GM19239 (cell line): ENCODE data around the gene CORO2A.

ENCODE experiments used
- DNase-seq: peaks from one replicate; pipeline ENCODE4 v3.0.0; 2011; ENCODE audit warnings: low spot score; ENCODE audit not compliant: insufficient read length
- FAIRE-seq: peaks from 2 replicates; lab custom pipeline; 2011; peaks lifted over from hg19 to GRCh38; lab: Jason Lieb, UNC

The CORO2A gene

DNA sequence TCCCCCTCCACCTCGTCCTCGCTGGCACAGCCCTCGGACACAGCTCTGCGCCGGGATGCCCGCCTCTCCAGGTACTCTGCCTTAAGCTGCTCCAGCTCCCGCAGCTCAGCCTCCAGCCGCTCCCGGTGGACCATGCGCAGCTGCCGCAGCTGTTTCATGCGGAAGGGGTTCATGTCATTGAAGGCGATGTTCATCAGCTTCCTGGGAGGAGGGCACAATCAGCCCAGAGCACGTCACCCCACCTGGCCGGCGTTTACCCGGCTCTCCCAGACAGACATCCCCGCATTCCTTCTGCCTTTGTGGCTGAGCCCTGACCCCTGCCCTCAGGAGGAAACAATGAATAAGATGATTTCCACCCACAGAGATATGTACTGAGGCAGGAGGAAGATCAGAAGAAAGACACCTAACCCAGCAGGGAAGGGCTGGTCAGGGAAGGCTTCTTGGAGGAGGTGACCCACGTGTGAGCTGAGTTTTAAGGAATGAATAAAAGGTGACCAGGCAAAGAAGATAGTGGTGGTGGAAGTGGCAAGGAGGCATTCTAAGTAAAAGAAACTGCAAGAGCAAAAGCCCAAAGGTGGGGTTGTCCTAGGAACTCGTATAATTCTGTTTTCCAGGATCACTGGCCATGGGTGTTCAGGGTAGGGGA lies 7.1 kb upstream of the CORO2A start:
- no peak for FAIRE-seq

DNA sequence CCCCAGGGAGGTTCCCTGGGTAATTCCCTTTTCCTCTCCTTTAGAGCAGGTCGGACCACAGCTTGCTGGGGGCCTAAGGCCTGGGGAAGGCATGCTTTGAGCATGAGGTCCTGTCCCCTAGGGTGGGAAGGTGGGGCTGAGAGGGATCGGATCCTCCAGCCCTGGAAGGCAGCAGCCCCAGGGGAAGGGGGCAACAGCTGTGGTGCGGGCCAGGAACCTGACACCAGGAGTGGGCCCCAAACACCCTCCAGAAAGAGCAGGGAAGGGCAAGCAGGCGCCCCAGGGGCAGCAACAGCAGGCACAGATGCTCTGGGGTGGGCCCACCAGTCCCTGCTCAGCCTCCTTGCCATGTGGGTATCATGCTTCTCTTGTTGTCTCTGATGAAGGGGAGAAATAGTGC lies 3.2 kb upstream of the CORO2A start:
- DNase-seq, result no peak

More for the DNA sequence above, 7.1 kb upstream of the CORO2A start:
- no peak for DNase-seq

DNA sequence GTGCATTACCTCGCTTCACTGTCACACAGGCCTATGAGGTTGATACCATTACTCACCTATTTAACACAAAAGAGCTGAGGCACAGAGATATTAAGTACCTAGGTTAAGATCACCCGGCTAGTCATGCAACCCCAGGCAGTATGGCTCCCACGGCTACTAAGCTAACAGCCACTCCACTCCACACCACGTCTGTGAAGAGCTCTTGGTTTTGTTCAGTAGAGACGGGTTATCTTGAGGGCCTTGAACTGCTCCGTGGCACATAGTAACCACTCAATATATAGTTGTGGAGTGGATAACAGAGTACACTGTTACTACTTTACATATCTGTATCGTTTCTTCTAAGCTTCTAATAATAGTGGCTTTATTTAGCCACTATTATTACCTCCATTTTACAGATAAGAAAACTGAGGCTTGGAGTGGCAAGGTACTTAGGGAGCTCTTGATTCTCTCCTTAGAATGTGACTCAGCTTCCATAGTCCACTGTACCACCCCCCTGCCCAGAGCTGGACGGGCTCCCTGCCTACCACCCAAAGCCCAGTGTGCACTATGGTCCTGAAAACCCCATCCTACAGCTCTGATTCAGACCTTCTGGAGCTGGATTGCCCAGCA lies 1.0 kb upstream of the CORO2A start:
- no peak for FAIRE-seq
- DNase-seq, result no peak

More for the DNA sequence above, 3.2 kb upstream of the CORO2A start:
- FAIRE-seq, result no peak

DNA sequence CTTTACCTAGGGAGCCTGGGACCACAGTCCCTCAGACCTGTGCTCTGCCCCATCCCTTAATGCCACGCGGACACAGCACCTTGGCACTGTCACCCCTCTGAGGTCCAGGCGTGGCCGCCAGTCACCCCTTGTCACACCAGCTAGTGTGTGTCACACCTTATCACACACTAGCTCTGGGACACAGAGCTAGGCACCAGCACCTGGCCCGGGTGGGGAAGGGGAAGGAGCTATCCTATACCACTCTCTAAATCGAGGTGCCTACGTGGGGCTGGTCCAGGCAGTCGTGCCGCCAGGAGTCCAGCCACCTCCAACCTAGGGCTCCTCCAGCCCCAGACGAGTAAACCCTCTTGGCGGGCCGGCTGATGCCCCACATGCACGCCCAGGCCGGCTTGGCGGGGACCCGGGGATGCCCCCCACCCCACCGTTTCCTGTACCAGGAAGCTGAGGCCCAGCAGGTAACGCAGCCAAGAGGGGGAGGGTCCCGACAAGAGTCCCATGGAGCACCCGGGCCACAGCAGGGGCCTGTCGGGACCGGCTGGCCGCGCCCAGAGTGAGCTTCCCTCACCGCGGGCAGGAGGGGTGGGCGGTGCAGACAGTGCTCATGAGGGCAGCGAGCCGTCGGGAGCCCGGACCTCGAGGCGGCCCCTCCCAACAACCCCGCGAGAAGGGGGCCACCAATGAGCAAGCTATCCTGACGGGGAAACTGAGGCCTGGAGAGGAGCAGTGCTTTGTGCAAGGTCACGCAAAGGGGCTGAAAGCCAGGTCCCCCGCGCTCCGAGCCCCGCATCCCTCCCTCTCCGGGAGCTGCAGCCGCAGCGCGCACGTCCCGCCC lies 550 bp downstream of the CORO2A start:
- FAIRE-seq (no peak), DNase-seq (no peak)

DNA sequence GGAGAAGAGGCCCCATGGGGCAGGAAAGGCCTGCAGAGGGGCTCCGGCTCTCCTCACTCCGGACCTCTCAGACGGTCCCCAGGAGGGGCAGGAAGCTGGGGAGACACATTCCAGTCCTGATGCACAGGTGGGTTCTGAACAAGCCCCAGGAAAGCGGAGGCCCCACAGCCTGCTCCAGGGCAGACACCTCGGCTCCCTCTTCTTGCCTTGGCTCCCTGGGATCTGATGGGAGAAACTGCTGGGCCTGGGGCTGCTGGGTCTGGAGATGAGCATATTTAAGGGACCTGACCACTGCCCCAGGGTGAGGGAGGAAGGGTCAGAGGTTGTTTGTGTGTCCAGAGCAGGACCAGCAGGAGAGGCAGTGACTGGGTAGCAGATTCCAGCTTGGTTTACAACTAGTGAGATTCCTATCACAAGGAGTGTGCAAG lies 1.2 kb downstream of the CORO2A start:
- FAIRE-seq (no peak), DNase-seq (no peak)

DNA sequence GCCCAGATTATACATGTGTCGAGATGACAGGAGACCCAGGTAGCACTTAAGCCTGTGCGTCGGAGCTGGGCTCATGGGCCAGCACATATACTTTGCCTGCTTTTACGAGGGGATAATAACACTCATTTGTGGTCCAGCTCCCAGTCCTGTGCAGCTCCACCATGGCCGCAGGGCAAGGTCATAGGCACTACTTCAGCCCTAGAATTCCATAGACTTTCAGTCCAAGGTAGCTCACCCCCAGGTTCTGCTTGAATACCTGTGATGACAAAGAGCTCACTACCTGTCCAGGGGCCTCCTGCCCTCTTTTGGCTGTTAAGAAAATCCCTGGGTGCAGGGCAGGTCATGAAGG lies 1.7 kb downstream of the CORO2A start:
- FAIRE-seq (no peak), DNase-seq (no peak)

DNA sequence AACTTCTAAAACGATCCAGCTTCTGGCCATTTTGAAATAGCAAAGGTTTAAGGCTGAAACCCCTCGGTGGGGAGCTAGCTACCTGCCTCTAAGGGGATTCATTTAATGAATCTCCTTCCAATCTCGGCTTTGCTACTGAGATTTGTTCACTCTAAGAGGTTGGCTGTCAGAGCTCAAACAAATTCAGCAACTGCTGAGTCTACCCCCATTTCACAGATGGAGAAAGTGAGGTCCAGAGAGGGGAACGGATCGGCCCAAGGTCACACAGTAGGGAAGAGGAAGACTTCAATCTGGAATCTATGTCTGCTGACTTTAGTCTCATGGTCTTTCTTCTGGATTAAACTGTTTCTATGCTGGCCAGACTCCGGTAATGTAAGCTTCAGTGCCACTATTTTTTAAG lies 3.0 kb downstream of the CORO2A start:
- no peak for FAIRE-seq
- DNase-seq, result no peak

DNA sequence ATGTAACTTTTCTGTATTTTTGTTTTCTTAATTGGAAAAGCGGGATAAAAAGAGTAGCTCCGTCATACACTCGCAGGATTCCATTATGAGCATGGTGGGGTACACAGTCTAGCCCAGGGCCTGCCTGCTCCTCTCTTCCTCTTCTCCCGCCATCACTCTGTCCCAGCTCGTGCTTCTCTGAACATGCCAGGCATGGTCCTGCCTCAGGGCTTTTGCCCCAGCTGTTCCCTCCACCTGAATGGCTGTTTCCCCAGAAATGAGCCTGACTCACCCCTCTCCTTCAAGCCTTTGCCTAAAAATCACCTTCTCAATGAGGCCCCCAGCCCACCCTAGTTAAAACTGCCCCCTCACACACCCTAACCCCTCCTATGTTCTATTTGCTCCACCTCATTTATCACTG lies 4.5 kb downstream of the CORO2A start:
- FAIRE-seq (no peak), DNase-seq (no peak)

DNA sequence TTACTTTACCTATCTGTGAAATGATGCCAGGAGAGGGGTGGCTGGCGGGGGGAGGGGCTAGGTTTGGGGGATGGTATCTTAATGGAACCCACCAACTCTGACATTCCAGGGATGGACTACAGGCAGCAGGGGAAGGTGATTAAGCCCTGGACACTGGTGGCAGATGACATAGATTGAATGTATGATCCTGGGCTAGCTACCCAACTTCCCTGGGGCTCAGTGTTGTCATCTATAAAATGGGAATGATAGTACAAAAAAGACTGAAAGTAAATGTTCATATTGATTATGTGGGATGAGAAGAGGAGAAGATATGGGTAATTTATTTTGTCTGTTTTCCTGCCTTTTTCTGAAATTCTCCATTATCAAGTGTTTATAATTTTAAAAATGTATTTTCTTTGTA lies 6.2 kb downstream of the CORO2A start:
- FAIRE-seq, result no peak

DNA sequence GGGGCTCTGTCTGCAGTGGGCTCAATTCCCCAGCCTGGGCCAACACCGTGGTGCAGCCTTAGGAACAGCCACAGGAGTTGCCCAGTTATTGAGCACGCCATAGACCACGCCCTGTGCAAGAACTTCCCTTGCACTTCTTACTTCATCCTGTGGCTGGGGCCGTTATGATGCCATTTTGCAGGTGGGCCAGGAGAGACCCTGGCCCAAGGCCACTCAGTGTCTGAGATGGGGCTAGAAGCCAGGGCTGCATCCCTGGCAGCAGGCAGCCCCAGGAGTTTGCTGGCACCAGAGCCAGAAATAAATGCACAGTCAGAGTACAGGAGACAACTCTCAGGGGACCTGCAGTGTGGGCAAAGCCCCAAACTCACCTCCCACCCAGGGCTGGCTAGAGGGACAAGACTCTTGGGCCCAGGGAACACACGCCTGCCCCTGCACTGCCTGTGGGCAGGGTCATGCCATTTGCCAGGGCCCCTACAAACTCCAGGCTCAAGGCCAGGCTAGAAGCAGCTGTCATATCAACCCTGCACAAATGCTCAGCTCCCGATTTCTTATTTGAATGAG lies 6.7 kb downstream of the CORO2A start:
- DNase-seq (no peak), FAIRE-seq (no peak)

More for the DNA sequence above, 6.2 kb downstream of the CORO2A start:
- DNase-seq, result no peak

DNA sequence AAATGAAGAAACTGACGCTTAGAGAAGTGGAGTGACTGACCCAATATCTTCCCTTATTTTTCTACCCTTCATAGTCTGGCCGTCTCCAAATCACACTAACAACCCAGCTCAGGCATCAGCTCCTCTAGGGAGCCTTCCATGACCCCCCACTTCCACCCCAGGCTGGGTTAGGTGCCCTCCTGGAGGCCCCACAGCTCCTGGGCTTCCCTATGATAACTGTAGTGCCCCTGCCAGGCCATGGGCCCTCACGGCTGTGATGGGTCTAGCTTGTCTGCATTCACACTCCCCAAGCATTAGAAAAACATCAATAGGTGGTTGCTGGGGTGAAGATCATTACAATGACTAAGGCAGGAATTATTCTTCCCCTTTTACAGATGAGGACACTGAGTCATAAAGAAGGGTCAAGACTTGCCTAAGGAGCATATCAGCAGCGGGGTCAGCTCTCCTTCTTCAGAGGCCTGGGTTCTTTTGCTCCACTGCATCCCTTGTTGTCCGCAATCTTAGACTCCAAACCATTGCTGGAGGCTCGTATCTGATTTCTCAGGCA lies 7.3 kb downstream of the CORO2A start:
- FAIRE-seq, result no peak
- DNase-seq, result no peak

DNA sequence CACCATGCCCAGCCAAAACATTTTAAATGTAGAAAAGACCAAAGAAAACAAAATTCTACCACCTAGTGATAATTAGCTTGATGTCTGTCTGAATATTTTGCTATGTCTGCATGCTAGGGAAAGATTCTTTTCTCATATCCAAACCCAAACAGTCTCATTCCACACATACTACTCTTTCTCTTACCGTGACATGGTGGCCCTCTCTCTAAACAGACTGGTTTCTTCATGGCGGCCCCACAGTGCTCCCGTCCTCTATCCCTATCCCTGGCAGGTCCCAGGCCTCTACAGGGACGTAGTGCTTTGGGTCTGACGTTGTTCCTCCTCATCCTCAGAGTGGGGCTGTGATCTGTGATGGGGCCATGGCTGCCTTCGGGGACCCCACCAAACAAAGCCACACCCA lies 8.1 kb downstream of the CORO2A start:
- DNase-seq (no peak), FAIRE-seq (no peak)

DNA sequence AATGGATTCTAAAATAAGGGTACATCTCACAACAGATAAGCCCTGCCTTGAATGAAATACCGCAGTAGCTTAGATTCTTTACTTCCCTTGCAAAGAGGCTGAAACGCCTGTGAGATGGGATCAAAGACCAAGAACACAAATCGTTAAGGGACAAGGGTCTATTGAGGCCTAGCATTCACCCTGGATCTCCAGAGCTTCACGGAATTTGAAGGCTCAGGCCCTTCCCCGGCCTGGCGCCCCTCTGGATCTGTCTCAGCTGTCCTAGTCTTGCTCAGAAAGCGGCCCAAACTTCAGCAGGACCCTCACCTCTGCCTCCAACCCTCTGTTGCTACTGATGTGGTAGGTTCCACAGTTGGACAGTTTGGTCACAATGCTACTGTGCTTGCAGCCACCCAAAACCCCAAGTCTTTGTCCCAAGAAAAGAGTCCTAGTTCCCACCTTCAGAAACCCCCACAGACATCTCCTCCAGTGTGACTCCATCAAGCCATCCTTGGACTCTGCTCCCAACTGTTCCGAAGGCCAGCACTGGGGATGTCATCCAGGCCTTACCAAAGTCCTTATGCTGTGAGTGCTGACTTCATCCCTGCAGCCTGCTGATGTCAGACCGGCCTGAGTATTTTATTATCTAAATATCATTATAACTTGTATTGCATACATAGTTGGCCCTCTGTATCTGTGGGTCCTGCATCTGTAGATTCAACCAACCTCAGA lies 9.4 kb downstream of the CORO2A start:
- no peak for FAIRE-seq
- DNase-seq, result no peak

DNA sequence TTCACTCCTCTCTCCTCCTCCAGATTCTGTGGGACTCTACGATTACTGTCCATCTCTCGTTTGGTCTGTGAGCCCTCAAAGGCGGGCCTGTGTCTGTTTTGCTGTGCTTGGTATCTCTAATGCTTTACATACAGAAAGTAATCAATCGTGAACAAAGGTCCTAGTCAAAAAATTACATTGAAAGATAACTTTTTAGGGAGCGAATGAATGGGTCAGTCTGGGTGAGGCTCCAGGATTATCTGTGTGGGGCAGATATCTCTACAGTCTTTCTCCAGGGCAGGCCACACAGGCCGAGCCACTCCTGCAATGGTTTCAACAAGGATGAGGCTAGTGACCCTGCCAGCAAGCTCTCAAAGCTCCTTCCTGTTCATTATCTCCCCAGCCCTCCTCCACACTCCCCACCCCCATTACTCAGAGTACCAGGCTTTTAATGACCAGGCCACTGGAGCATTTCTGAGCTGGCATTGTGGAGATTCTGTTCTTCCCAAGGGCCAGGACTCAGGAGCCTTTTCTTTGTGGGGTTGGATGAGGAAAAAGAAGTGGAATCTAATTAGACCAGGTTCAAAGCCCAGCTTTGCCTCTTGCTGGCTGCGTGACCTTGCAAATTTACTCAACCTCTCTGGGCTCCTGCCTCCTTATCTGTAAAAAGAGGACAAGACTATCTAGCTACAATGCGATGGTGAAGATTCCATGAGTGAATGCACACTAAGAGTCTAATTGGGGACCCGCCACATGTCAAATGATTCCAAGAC lies 10.2 kb downstream of the CORO2A start:
- DNase-seq (no peak), FAIRE-seq (no peak)

DNA sequence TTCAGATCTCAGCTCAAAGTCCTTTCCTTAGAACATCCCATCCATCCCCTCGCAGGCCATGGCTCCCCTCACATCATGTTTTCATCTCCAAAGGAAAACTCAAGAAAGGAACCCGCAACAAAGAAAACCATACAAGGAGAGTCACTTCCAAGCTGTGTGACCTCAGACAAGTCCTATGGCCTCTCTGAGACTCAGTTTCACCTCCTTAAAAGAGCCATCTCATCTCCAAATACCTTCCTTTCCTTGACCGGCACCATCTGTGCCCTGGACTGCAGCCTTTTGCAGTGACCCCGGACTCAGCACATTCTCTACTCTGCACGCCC lies 10.7 kb downstream of the CORO2A start:
- DNase-seq, result no peak
- FAIRE-seq, result no peak

DNA sequence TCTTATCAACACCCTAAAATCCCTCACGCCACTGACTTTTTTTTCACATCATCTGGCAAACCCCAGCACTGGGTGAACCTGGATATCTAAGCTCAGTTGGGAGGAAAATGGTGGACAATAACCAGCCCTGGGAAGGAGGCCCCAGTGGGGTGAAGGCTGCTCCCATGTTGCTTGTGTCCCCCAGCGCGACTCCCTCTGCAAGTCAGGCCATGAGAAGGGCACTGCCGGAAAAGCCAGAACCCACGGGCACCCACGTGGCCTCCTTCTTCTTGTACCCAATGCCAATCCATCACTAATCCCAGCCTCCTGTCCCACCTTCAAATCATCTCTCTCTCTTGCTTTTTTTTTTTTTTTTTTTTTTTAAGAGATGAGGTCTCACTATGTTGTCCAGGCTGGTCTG lies 11.4 kb downstream of the CORO2A start:
- FAIRE-seq (no peak), DNase-seq (no peak)

DNA sequence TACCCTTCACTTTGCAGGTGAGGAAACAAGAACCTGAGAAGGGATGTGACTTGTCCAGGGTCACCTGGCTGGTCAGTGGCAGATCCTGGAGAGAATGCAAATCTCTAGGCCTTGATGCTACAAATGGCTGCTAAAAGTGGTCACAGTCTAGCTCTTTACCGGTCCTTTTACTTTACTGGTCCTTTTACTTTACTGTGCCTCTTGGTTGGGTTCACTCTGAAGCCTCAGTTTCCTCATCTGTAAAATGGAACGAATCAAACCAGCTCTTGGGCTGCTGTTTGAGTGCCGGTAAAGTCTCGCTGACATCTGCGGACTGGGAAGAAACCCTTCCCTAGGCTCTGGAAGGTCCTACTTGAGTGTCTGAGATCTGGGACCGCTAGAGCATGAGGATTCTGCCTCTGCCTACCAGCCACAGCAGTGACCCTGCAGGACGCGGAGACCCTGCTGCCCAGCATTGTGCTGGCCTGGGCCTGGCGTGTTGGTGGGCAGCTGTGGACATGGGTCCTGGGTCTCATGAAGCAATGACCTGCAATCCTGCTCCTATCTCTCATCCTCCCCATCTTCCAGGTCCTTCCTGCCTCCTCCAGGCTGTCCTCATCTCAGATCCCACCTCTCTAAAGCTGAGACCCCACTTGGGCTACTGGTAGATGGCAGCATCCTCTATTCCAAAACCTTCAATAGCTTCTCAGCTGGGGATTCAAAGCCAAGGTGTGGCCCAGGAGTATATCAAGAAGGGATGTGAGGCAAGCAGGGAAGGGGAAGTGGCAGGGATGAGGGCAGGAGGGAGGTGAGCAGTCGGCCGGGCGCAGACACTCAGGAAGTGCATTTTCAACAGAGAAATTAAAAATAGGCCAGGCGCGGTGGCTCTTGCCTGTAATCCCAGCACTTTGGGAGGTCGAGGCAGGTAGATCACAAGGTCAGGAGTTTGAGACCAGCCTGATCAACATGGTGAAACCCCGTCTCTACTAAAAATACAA lies 13.3 kb downstream of the CORO2A start:
- no peak for DNase-seq
- no peak for FAIRE-seq

DNA sequence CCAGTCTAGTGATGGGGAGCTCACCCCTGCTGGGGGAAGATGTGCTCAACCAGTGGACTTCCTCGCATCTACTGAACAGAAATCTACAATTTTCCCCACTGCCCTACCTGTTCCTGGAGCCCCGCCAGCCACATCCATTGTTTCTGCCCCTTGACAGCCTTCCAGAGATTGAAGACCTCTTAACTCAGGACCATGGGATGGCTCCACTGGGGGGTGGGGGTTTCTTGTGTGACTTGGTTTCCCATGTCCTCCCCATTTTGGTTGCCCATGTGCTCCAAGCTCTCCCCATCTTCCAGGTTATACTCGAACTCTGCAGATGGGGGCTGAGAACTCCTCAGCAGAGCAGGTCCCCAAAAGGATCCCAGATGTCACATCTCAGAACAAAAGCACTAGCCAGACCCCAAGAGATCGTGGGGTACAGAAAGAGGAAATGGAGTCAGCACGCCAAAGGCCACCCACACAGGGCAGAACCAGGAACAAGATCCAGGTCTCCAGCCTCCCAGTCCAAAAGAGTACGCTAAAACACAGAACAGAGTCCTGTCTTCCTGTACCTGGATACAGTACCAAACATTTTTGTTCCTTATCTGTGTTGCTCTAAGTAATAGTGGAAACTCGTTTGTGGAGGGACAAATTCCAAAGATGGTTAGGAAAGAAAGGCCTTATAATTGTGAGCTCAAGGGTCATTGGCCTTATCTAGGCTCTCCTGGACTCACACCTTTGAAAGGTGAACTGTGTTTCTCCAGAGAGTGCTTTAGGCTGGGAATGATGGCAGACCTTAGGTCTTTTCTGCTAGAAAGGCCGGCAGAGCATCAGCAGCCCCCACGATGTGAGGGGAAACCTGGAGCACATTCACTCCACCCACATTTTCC lies 15.8 kb downstream of the CORO2A start:
- no peak for FAIRE-seq
- no peak for DNase-seq
